Measurements from ENCODE around the gene UGT1A7.

- TF ChIP-seq CTCF (IDR thresholded peaks at IDR 0.05; ENCODE audit: low read depth, low read length, poor library complexity, severe bottlenecking) = no peak
- TF ChIP-seq EZH2phosphoT487 (IDR thresholded peaks at IDR 0.05; ENCODE audit: borderline replicate concordance, low read length) = no peak
Observed at GRCh38 chr2:233814056-233814835, 132.5 kb downstream of the UGT1A7 start.

Data from DOHH2 (cell line).